ACC112 (cell line): ENCODE measurements around the gene SNX19.

ENCODE experiments used
- H2AFZ ChIP-seq: fragments of 200-600 bp; sonication (generic); one replicate; pipeline ENCODE4 v1.6.0; 2017; ENCODE audit warnings: antibody characterized with exemption, low read length; ENCODE audit not compliant: unreplicated experiment
- H3K27ac ChIP-seq: fragments of 200-600 bp; sonication (generic); 2 replicates; pipeline ENCODE4 v1.5.1; 2014; ENCODE audit warnings: low read depth, mild to moderate bottlenecking, antibody characterized with exemption, low read length, moderate library complexity
- H3K27me3 ChIP-seq: fragments of 200-600 bp; sonication (generic); 2 replicates; pipeline ENCODE4 v1.6.1; 2014; ENCODE audit warnings: mild to moderate bottlenecking, antibody characterized with exemption, low read length, moderate library complexity, mixed read lengths; ENCODE audit not compliant: insufficient read depth
- H3K36me3 ChIP-seq: fragments of 200-600 bp; sonication (generic); 2 replicates; pipeline ENCODE4 v1.6.1; 2016; ENCODE audit warnings: mild to moderate bottlenecking, antibody characterized with exemption, low read length, moderate library complexity, mixed read lengths; ENCODE audit not compliant: insufficient read depth
- H3K4me1 ChIP-seq: fragments of 200-600 bp; sonication (generic); one replicate; pipeline ENCODE4 v1.6.1; 2016; ENCODE audit warnings: low read length, mixed read lengths; ENCODE audit not compliant: insufficient read depth, unreplicated experiment, control insufficient read depth
- H3K4me3 ChIP-seq: fragments of 200-600 bp; sonication (generic); 2 replicates; pipeline ENCODE4 v1.5.1; 2014; ENCODE audit warnings: mild to moderate bottlenecking, low read depth, low read length
- H3K79me2 ChIP-seq: fragments of 200-600 bp; sonication (generic); one replicate; pipeline ENCODE4 v1.6.0; 2016; ENCODE audit warnings: low read length; ENCODE audit not compliant: control insufficient read depth, unreplicated experiment, insufficient read depth

The SNX19 gene

GRCh38 chr11:130873761-130874160 lies 42.5 kb downstream of the SNX19 start:
- Histone ChIP-seq H2AFZ (no peak overlapping the region), H3K79me2 (no peaks in the 10 kb centered on the region), H3K4me1 (peaks cover 32% of the 10 kb centered on the region), H3K27ac (peak overlapping the region; percentile 74), H3K4me3 (peak overlapping the region; percentile 4; the same call in 1 of the 2 replicates), H3K36me3 (peaks cover 7% of the 10 kb centered on the region), H3K27me3 (no peaks in the 10 kb centered on the region)

- peaks cover 2% of the 10 kb centered on the region for H3K36me3 ChIP-seq
- no peaks in the 10 kb centered on the region for H3K79me2 ChIP-seq
- H3K27me3 ChIP-seq, result no peaks in the 10 kb centered on the region
- peaks cover 32% of the 10 kb centered on the region for H3K4me1 ChIP-seq
- H3K4me3 ChIP-seq, result no peak overlapping the region; the same call in 1 of the 2 replicates
- no peak overlapping the region for H2AFZ ChIP-seq
- peak overlapping the region; percentile 74 for H3K27ac ChIP-seq
Observed at GRCh38 chr11:130872981-130873380, 43.3 kb downstream of the SNX19 start.

- H3K4me1 ChIP-seq, result peaks cover 32% of the 10 kb centered on the region
- H3K79me2 ChIP-seq, result no peaks in the 10 kb centered on the region
- H3K27ac ChIP-seq, result peak overlapping the region; percentile 74
- H3K4me3 ChIP-seq, result no peak overlapping the region
- H2AFZ ChIP-seq, result no peak overlapping the region
- no peaks in the 10 kb centered on the region for H3K27me3 ChIP-seq
- no peaks in the 10 kb centered on the region; the same call in 1 of the 2 replicates for H3K36me3 ChIP-seq
Observed at GRCh38 chr11:130872513-130872912, 43.8 kb downstream of the SNX19 start.

- Histone ChIP-seq H3K36me3 (no peaks in the 10 kb centered on the region; the same call in 1 of the 2 replicates), H3K4me1 (peaks cover 32% of the 10 kb centered on the region), H3K4me3 (no peak overlapping the region), H3K79me2 (no peaks in the 10 kb centered on the region), H3K27ac (peak overlapping the region; percentile 74), H2AFZ (no peak overlapping the region), H3K27me3 (no peaks in the 10 kb centered on the region)
Observed at GRCh38 chr11:130872102-130872501, 44.2 kb downstream of the SNX19 start.

- Histone ChIP-seq H3K27me3 (no peaks in the 10 kb centered on the region), H2AFZ (no peak overlapping the region), H3K4me1 (peaks cover 32% of the 10 kb centered on the region), H3K4me3 (no peak overlapping the region), H3K79me2 (no peaks in the 10 kb centered on the region), H3K36me3 (no peaks in the 10 kb centered on the region; the same call in 1 of the 2 replicates), H3K27ac (no peak overlapping the region)
Observed at GRCh38 chr11:130871616-130872015, 44.7 kb downstream of the SNX19 start.

GRCh38 chr11:130868721-130869390 lies 47.4 kb downstream of the SNX19 start:
- Histone ChIP-seq H3K27me3 (no peaks in the 10 kb centered on the region), H3K4me3 (no peak overlapping the region), H2AFZ (no peak overlapping the region), H3K79me2 (no peaks in the 10 kb centered on the region), H3K27ac (no peak overlapping the region), H3K4me1 (peaks cover 20% of the 10 kb centered on the region), H3K36me3 (no peaks in the 10 kb centered on the region)

- Histone ChIP-seq H3K27me3 (no peaks in the 10 kb centered on the region), H3K4me3 (no peak overlapping the region), H3K36me3 (no peaks in the 10 kb centered on the region), H3K79me2 (no peaks in the 10 kb centered on the region), H2AFZ (no peak overlapping the region), H3K4me1 (peaks cover 13% of the 10 kb centered on the region), H3K27ac (no peak overlapping the region)
Observed at GRCh38 chr11:130868086-130868710, 48.1 kb downstream of the SNX19 start.

GRCh38 chr11:130866831-130867230 lies 49.4 kb downstream of the SNX19 start:
- Histone ChIP-seq H3K27ac (no peak overlapping the region), H3K4me3 (no peak overlapping the region), H3K36me3 (no peaks in the 10 kb centered on the region), H3K79me2 (no peaks in the 10 kb centered on the region), H3K4me1 (peaks cover under 1% of the 10 kb centered on the region), H3K27me3 (no peaks in the 10 kb centered on the region), H2AFZ (no peak overlapping the region)

- no peak overlapping the region for H2AFZ ChIP-seq
- no peaks in the 10 kb centered on the region for H3K36me3 ChIP-seq
- no peaks in the 10 kb centered on the region for H3K4me1 ChIP-seq
- no peaks in the 10 kb centered on the region for H3K27me3 ChIP-seq
- no peak overlapping the region for H3K27ac ChIP-seq
- no peak overlapping the region for H3K4me3 ChIP-seq
- H3K79me2 ChIP-seq, result no peaks in the 10 kb centered on the region
Observed at GRCh38 chr11:130865774-130866114, 50.5 kb downstream of the SNX19 start.

GRCh38 chr11:130865091-130865773 lies 51.0 kb downstream of the SNX19 start:
- Histone ChIP-seq H3K27me3 (no peaks in the 10 kb centered on the region), H3K36me3 (no peaks in the 10 kb centered on the region), H2AFZ (no peak overlapping the region), H3K27ac (no peak overlapping the region), H3K4me1 (no peaks in the 10 kb centered on the region), H3K79me2 (no peaks in the 10 kb centered on the region), H3K4me3 (no peak overlapping the region)
